CD4-positive, alpha-beta T cell (primary cell): ENCODE results near the gene GIT1. TPM values are rescaled to one million over a fixed set of nuclear protein-coding genes. Genes with fewer than 3 reads are reported as not detected.
A peak's percentile ranks its signal among the peaks of the same experiment; 100 is the strongest.

ENCODE experiments used
- ATAC-seq: fragments of 200-7000 bp; cut with Tn5 transposase; one replicate; pipeline ENCODE4 v1.10.0; 2022; ENCODE audit warnings: mild to moderate bottlenecking; ENCODE audit not compliant: poor library complexity
- CTCF ChIA-PET: fragments of 350-600 bp; sonication (Branson Sonifier 250); formaldehyde crosslinking; loops from one replicate; lab custom pipeline; 2021; ENCODE audit warnings: antibody characterized with exemption, inconsistent platforms; lab: Charles Lee
- POLR2A ChIA-PET: fragments of 350-600 bp; sonication (Branson Sonifier 250); formaldehyde crosslinking; loops from one replicate; lab custom pipeline; 2021; ENCODE audit warnings: antibody characterized with exemption, inconsistent platforms; lab: Charles Lee
- DNase-seq, 14 experiments: peaks; one replicate each; pipeline ENCODE4 v3.0.0-alpha.2; 2013 to 2020; ENCODE audit warnings: mixed read lengths in 2 of 14
- H3K27ac ChIP-seq, 2 donors: one replicate each; pipeline versions ENCODE4 v1.5.1 to v1.7.0; 2013; ENCODE audit warnings: low read length in 2 of 2, low read depth in 1 of 2, mild to moderate bottlenecking in 1 of 2
- H3K27me3 ChIP-seq, 2 experiments: 1 replicate in 1 of 2; 2 replicates in 1 of 2; pipeline versions ENCODE4 v1.6.1 to v1.7.0; 2013; ENCODE audit warnings: low read length in 2 of 2, control low read depth in 1 of 2, mild to moderate bottlenecking in 1 of 2, moderate library complexity in 1 of 2; ENCODE audit not compliant: insufficient read depth in 2 of 2, control insufficient read depth in 1 of 2
- H3K36me3 ChIP-seq: one replicate; pipeline ENCODE4 v1.6.1; 2013; ENCODE audit warnings: low read length, control low read depth; ENCODE audit not compliant: insufficient read depth
- H3K4me1 ChIP-seq: one replicate; pipeline ENCODE4 v1.6.1; 2013; ENCODE audit warnings: low read length, control low read depth; ENCODE audit not compliant: insufficient read depth
- H3K4me3 ChIP-seq: one replicate; pipeline ENCODE4 v1.5.1; 2013; ENCODE audit warnings: mild to moderate bottlenecking, low read length, moderate library complexity
- H3K9me3 ChIP-seq, 2 experiments: 1 replicate in 1 of 2; 2 replicates in 1 of 2; pipeline versions ENCODE4 v1.6.1 to v1.7.0; 2013; ENCODE audit warnings: low read length in 2 of 2, mild to moderate bottlenecking in 2 of 2, control low read depth in 1 of 2, moderate library complexity in 1 of 2; ENCODE audit not compliant: control insufficient read depth in 1 of 2, insufficient read depth in 1 of 2
- H3K27ac Mint-ChIP-seq: one replicate; pipeline ENCODE4 v1.8.0; 2020; ENCODE audit warnings: mixed read lengths
- H3K27me3 Mint-ChIP-seq: one replicate; pipeline ENCODE4 v1.8.0; 2021; ENCODE audit warnings: mixed read lengths
- H3K36me3 Mint-ChIP-seq: one replicate; pipeline ENCODE4 v1.8.0; 2021; ENCODE audit warnings: low read depth, mixed read lengths
- H3K4me1 Mint-ChIP-seq: one replicate; pipeline ENCODE4 v1.8.0; 2021; ENCODE audit warnings: low read depth, mixed read lengths
- H3K4me3 Mint-ChIP-seq: one replicate; pipeline ENCODE4 v1.8.0; 2020; ENCODE audit warnings: mild to moderate bottlenecking, mixed read lengths
- H3K9me3 Mint-ChIP-seq: one replicate; pipeline ENCODE4 v1.8.0; 2020; ENCODE audit warnings: mixed read lengths
- intact Hi-C, 2 experiments: fragments of 100-400 bp; cut with DNase I in 1 of 2; cut with micrococcal nuclease in 1 of 2; formaldehyde crosslinking; loops; one replicate each; pipeline versions ENCODE4 v1.15.1 to v1.9.0; 2023 to 2025; cut with DNase I, micrococcal nuclease
- total RNA-seq, 174 experiments: library from RNA in 2 of 174; stranded (reverse) in 2 of 174; gene quantifications; one replicate each; pipeline ENCODE4 v1.2.3 and lab custom pipeline; 2021 to 2026
- TF ChIP-seq, protein P1 (sequence below): fragments of 200-600 bp; IDR thresholded peaks from one replicate; pipeline ENCODE4 v1.8.0; 2022; ENCODE audit warnings: antibody characterized with exemption, mild to moderate bottlenecking

Gene GIT1
- total RNA-seq, 2 experiments from 2014 or later = 35.8 to 36.7 TPM

DNA sequence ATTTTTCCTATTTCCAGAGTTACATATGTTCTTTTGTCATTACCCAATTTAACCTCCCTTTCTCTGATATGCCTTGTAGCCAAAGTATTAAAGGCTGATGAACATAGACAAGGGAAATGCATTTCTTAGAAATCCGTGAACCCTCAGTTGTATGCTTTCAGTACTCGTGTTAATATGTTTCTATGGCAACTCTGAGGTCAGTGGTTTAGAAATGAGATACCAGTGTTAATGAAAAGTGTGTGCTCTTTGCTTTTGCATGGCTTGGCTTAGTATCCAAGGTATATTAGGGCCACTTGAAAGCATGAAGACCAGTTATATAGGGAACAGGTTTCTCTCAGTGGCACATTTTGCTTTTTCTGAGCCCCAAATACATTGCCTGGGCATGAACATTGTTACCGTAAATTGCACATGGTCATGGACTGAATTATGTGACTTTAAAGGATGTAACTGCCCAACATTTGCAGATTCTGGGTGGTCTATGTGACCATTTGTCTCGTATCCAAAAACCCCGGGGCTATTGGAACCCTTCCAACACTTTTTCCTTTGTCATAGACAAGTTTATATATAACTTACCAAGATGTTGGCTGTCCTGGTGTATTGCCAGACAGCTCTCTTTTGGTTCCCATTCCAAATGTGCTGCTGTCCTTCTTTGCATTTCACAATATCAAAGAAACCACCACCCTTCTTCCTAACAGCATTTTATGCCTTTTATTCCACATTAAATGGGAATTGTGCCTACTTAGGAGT is 40.1 kb downstream of the GIT1 start:
- Mint-ChIP-seq H3K36me3 (peaks cover 16% of the 10 kb centered on the region), H3K9me3 (no peaks in the 10 kb centered on the region), H3K27me3 (no peaks in the 10 kb centered on the region), H3K4me3 (no peak overlapping the region), H3K27ac (no peak overlapping the region), H3K4me1 (no peaks in the 10 kb centered on the region)
- no peaks in the 10 kb centered on the region for H3K9me3 ChIP-seq
- peaks cover 4% of the 10 kb centered on the region for H3K36me3 ChIP-seq
- peak in 1 of 14 experiments; percentile 26 for DNase-seq
- intact Hi-C loops = no loop called here
- no peaks in the 10 kb centered on the region for H3K27me3 ChIP-seq
- H3K4me1 ChIP-seq = peaks cover 3% of the 10 kb centered on the region
- no peak overlapping the region for H3K27ac ChIP-seq
- TF ChIP-seq, protein P1, sequence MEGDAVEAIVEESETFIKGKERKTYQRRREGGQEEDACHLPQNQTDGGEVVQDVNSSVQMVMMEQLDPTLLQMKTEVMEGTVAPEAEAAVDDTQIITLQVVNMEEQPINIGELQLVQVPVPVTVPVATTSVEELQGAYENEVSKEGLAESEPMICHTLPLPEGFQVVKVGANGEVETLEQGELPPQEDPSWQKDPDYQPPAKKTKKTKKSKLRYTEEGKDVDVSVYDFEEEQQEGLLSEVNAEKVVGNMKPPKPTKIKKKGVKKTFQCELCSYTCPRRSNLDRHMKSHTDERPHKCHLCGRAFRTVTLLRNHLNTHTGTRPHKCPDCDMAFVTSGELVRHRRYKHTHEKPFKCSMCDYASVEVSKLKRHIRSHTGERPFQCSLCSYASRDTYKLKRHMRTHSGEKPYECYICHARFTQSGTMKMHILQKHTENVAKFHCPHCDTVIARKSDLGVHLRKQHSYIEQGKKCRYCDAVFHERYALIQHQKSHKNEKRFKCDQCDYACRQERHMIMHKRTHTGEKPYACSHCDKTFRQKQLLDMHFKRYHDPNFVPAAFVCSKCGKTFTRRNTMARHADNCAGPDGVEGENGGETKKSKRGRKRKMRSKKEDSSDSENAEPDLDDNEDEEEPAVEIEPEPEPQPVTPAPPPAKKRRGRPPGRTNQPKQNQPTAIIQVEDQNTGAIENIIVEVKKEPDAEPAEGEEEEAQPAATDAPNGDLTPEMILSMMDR = no peak
- ATAC-seq = no peak
- H3K4me3 ChIP-seq = no peak overlapping the region
- CTCF ChIA-PET = no interaction called here
- POLR2A ChIA-PET = no interaction called here

DNA sequence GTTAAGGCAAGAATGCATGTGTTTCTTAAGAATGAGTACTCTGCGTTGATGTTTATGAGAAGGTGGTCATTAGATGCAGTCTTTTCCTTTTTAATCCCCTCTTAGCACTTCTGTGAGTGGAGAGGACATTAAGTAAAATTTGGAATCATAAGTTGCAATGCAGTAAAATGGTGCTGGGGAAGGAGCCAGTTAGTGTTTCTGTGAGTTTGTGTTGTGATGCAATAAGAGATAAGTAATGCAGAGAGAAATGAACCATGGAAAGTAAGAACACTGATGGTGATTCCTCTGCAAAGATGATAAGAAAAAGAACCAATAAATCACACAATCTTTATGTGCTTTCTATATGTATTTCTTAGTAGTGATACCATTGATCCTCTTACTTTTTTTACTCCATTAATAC is 42.6 kb downstream of the GIT1 start:
- ATAC-seq (no peak), DNase-seq (no peak)
- no peaks in the 10 kb centered on the region for H3K9me3 ChIP-seq
- TF ChIP-seq, protein P1 = no peak
- H3K4me1 Mint-ChIP-seq = no peaks in the 10 kb centered on the region
- peaks cover 3% of the 10 kb centered on the region for H3K4me1 ChIP-seq
- no peak overlapping the region for H3K4me3 ChIP-seq
- H3K36me3 Mint-ChIP-seq = peaks cover 38% of the 10 kb centered on the region
- H3K27me3 ChIP-seq = no peaks in the 10 kb centered on the region
- no peaks in the 10 kb centered on the region for H3K9me3 Mint-ChIP-seq
- ChIA-PET CTCF (no interaction called here), POLR2A (no interaction called here)
- peaks cover 29% of the 10 kb centered on the region for H3K36me3 ChIP-seq
- H3K4me3 Mint-ChIP-seq = no peak overlapping the region
- no peak overlapping the region for H3K27ac Mint-ChIP-seq
- intact Hi-C loops = no loop called here
- H3K27ac ChIP-seq = no peak overlapping the region
- H3K27me3 Mint-ChIP-seq = no peaks in the 10 kb centered on the region

DNA sequence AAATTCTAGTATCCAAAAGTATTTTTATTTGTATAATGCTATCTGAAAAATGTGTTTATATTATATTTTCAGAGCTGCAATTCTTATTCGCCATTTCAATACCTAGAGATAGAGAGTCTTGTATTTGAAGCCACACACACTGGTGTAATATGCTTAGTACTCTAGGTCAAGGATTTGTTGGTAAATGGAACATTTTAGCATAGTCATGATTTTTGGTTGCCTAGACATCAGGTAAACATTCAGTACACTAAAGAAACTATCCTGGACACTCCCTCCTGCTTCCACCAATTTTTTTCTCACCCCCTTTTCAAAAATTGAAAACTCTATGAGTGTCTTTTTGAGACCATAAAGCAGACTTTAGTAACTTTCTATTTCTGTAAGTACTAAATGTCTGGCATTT is 43.4 kb downstream of the GIT1 start:
- Histone ChIP-seq H3K36me3 (peaks cover 29% of the 10 kb centered on the region), H3K27me3 (no peaks in the 10 kb centered on the region), H3K9me3 (no peaks in the 10 kb centered on the region), H3K4me1 (peaks cover 3% of the 10 kb centered on the region), H3K4me3 (no peak overlapping the region), H3K27ac (no peak overlapping the region)
- intact Hi-C loops = no loop called here
- ATAC-seq (no peak), DNase-seq (no peak)
- H3K36me3 Mint-ChIP-seq = peaks cover 38% of the 10 kb centered on the region
- H3K27me3 Mint-ChIP-seq = no peaks in the 10 kb centered on the region
- no peaks in the 10 kb centered on the region for H3K4me1 Mint-ChIP-seq
- CTCF ChIA-PET = interaction anchor here (1.4 kb wide), 1 partner anchor 9 kb away, joined by 3 read pairs; no protein-coding TSS in a partner anchor
- H3K4me3 Mint-ChIP-seq = no peak overlapping the region
- TF ChIP-seq, protein P1 = no peak
- H3K9me3 Mint-ChIP-seq = no peaks in the 10 kb centered on the region
- no peak overlapping the region for H3K27ac Mint-ChIP-seq
- POLR2A ChIA-PET = no interaction called here
